Measurements from ENCODE around the gene ATP2A3.
"Not testable (repeated sequence)": the region's sequence is repeated elsewhere in the genome, so short reads cannot be mapped to it uniquely, and the experiment has no call there.

The ATP2A3 gene

GRCh38 chr17:3993493-3994220, 29.4 kb upstream of the ATP2A3 start:
- DNase-seq = no peak
- in situ Hi-C loops (cut with HindIII; ENCODE audit: low pct_ligation_motif_present, low pct_unique_long_range_greater_than_20kb, low sequenced_read_pairs) = no loop called here

GRCh38 chr17:3992370-3992769, 28.1 kb upstream of the ATP2A3 start:
- in situ Hi-C loops (cut with HindIII; ENCODE audit: low pct_ligation_motif_present, low pct_unique_long_range_greater_than_20kb, low sequenced_read_pairs) = no loop called here
- no peak for DNase-seq

GRCh38 chr17:3991699-3992098, 27.5 kb upstream of the ATP2A3 start:
- in situ Hi-C loops (cut with HindIII; ENCODE audit: low pct_ligation_motif_present, low pct_unique_long_range_greater_than_20kb, low sequenced_read_pairs); DNase-seq: not testable (repeated sequence)

- in situ Hi-C loops (cut with HindIII; ENCODE audit: low pct_ligation_motif_present, low pct_unique_long_range_greater_than_20kb, low sequenced_read_pairs) = no loop called here
- no peak for DNase-seq
Observed at GRCh38 chr17:3990386-3991127, 26.3 kb upstream of the ATP2A3 start.

DNA sequence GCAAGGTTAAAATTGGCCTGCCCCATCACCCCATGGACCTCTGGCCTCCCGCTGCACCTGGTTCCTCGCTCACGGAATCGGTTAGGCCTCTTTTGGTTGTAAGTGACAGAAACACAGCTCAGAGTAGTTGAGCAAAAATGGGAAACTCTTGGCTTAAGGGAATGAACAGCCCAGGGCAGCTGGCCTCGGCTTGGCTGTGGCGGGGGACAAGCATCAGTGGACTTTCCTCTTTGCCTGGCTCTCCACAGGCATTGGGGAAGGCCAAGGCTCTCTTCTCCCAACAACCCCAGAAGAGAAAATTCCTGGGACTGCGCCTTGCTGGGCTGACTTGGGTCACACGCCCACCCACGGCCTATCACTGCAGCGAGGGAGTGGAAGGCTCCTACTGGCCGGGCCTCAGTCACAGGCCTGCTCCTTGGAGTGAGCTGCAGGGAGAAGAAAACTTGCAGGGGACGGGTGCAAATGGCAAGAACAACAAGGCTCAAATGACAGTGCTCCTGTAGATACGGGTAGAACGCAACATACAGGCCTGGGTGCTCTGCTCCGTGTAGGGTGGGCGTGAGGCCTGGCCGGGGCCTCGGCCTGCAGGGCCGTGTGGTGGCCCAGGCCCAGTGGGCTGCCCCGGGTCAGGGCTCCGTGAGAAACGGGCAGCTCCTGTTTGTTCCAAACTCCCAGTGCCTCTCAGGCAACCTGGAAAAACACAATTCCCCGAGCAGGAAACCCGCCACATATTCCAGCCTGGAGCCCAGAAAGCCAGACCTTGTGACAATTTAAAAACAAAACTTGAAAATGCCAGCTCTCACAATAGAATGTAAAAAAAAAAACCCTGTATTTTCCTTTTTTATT, 25.0 kb upstream of the ATP2A3 start:
- in situ Hi-C loops (cut with HindIII; ENCODE audit: low pct_ligation_motif_present, low pct_unique_long_range_greater_than_20kb, low sequenced_read_pairs) = no loop called here
- DNase-seq = no peak

- in situ Hi-C loops (cut with HindIII; ENCODE audit: low pct_ligation_motif_present, low pct_unique_long_range_greater_than_20kb, low sequenced_read_pairs) = no loop called here
- no peak for DNase-seq
Observed at GRCh38 chr17:3988297-3989040, 24.2 kb upstream of the ATP2A3 start.

DNA sequence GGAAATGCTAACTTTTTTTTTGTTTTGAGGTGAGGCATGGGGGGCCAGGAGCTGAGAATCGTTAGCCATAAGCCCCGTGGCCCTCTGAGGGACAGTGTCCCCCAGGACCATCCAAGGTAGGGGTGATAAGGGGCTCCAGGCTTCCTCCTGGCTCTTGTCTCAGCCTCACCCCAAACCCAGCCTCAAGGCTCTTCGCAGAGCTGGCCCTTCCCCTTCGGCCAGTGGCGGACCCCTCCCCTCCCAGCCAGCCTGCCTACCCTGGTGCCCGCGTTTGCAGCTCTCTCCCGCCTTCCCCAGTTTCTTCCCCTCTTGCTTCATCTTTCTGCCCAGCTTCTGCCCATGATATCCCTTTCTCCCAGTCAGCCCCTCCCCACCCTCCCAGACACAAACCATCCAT, 22.7 kb upstream of the ATP2A3 start:
- in situ Hi-C loops (cut with HindIII; ENCODE audit: low pct_ligation_motif_present, low pct_unique_long_range_greater_than_20kb, low sequenced_read_pairs) = no loop called here
- no peak for DNase-seq

DNA sequence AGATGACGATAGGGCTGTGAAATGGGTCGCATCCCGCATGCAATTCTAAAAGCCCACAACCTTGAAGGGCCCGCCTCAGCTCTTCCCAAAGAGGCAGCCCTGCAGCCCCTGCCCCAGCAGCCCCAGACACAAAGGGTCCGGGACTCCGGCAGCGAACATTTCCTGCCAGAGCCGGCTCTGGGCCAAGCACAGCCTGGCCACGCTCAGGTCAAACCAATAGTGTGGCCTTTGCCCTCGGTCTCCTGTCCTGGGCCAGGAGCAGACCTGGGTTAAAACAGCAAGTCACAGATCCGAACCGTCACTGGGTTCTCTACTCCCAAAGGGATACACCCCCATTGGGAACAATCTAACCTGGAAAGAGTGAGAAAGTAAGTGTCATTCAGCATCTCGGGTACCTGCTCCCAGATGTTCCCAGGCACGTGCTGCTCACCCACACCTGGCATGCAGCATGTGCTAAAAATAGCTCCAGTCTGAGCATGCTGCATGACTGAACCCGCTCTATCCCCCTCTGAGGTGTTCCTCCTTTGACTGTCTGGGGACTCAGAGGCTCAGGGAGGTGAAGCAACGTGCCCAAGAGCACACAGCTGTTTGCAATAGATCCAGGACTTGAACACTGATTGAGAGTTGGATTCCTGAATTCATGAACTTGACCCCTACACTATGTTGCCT, 22.2 kb upstream of the ATP2A3 start:
- in situ Hi-C loops (cut with HindIII; ENCODE audit: low pct_ligation_motif_present, low pct_unique_long_range_greater_than_20kb, low sequenced_read_pairs) = no loop called here
- no peak for DNase-seq

DNA sequence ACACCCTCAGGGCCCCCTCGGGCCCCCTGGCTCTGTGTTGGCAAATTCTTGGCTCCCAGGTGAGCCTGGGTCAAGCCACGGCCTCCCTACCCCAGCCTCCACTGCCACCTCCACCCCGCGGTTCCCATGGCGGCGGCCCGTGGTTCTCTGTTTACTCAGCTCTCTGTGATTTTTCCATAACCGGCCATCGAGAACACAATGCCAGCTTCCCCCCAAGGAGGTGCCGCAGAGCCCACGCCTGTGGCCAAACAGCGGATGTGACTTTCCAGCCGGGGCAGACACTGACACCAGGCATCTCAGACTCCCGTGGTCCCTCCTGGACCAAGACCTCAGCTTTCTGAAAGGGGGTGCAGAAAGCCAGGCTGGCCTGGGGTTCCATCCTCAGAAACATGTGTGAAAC, 21.6 kb upstream of the ATP2A3 start:
- no peak for DNase-seq
- in situ Hi-C loops (cut with HindIII; ENCODE audit: low pct_ligation_motif_present, low pct_unique_long_range_greater_than_20kb, low sequenced_read_pairs) = no loop called here

DNA sequence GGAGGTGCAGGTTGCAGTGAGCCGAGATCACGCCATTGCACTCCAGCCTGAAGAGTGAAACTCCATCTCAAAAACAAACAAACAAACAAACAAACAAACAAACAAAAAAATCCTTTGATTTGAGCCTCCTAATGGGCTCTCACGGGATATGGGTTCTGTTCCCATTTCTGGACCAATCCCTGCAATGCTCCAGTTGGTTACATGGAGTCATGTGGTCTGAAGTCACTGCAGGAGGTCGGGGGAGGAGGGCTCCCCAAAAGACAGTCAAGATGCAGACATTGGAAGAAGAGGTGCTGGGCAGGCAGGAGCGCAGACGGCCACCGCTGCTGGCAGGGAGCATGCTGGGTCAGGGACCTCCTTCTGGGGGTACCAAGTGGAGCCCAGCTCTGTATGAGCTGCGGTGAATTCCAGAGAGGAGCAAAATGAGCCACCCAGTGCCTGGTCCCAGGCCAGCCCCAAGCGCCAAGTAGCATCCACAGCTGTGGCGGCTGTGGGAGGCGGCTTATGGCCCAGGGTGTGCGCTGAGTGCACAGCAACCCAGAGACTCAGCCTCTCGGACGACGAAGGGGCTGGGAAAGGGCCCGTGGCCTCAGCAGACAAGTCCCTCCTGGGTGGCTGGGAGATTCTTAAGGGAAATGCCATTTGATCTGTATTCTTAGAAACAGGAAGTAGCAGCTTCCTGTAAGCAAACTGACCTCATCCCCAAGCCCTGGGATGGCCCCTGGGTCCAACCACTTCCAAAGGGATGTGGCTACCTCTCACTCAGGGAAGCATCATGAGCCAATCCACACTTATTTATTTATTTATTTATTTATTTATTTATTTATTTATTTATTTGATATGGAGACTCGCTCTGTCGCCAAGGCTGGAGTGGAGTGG, 19.6 kb upstream of the ATP2A3 start:
- DNase-seq = no peak
- in situ Hi-C loops (cut with HindIII; ENCODE audit: low pct_ligation_motif_present, low pct_unique_long_range_greater_than_20kb, low sequenced_read_pairs) = no loop called here

- no peak for DNase-seq
- in situ Hi-C loops (cut with HindIII; ENCODE audit: low pct_ligation_motif_present, low pct_unique_long_range_greater_than_20kb, low sequenced_read_pairs) = no loop called here
Observed at GRCh38 chr17:3982541-3983017, 18.3 kb upstream of the ATP2A3 start.

GRCh38 chr17:3982113-3982512, 17.9 kb upstream of the ATP2A3 start:
- DNase-seq = no peak
- in situ Hi-C loops (cut with HindIII; ENCODE audit: low pct_ligation_motif_present, low pct_unique_long_range_greater_than_20kb, low sequenced_read_pairs) = no loop called here

DNA sequence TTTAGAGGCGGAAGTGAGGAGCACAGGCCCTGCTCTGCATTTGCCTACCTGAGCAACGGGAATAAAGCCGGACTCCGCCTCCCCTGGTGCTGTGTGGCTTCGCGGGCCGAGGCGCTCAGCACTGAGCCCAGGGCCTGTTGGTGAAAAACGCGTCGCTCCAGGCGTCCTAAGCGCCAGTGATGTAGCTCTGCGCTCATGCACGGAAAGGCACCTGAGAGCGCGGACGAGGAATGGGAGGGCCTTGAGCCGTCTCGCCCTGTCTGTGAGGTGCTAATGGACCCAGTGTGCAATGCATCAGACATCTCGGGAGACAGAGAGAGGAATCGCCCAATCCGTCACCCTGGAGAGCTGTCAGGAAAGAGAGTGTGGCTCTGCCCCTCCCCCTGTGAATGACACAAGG, 17.2 kb upstream of the ATP2A3 start:
- in situ Hi-C loops (cut with HindIII; ENCODE audit: low pct_ligation_motif_present, low pct_unique_long_range_greater_than_20kb, low sequenced_read_pairs) = no loop called here
- no peak for DNase-seq

DNA sequence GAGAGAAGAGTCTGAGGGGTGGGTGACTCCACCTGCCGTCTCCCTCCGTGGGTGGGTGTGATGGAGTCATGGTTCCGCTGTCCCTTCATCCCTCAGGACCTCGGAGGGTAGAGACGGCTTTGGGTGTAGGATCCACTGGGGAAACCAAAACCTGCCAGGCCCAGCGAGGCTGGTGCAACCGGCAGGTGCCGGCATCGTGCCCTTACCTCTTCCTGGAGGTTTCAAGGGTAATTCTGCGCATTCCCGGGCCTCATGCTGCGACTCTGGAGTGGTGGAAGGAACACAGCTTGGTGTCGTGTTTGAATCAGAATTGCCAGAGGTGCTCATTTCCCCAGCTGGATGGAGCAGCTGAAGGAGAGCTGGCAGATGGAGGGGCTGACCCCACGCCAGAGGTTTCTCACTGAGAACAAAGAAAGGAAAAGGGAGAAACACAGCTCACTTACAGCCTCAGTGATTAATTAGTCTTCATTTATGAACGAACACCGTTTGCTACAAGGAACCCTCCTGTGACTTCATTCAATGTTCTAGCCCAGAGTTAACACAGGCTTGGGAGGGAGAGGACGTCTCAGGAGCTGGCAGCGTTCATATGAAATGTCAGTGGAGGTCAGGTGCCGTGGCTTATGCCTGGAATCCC, 16.3 kb upstream of the ATP2A3 start:
- no peak for DNase-seq
- in situ Hi-C loops (cut with HindIII; ENCODE audit: low pct_ligation_motif_present, low pct_unique_long_range_greater_than_20kb, low sequenced_read_pairs) = no loop called here

- in situ Hi-C loops (cut with HindIII; ENCODE audit: low pct_ligation_motif_present, low pct_unique_long_range_greater_than_20kb, low sequenced_read_pairs) = no loop called here
- DNase-seq = no peak
Observed at GRCh38 chr17:3979290-3979611, 15.0 kb upstream of the ATP2A3 start.

DNA sequence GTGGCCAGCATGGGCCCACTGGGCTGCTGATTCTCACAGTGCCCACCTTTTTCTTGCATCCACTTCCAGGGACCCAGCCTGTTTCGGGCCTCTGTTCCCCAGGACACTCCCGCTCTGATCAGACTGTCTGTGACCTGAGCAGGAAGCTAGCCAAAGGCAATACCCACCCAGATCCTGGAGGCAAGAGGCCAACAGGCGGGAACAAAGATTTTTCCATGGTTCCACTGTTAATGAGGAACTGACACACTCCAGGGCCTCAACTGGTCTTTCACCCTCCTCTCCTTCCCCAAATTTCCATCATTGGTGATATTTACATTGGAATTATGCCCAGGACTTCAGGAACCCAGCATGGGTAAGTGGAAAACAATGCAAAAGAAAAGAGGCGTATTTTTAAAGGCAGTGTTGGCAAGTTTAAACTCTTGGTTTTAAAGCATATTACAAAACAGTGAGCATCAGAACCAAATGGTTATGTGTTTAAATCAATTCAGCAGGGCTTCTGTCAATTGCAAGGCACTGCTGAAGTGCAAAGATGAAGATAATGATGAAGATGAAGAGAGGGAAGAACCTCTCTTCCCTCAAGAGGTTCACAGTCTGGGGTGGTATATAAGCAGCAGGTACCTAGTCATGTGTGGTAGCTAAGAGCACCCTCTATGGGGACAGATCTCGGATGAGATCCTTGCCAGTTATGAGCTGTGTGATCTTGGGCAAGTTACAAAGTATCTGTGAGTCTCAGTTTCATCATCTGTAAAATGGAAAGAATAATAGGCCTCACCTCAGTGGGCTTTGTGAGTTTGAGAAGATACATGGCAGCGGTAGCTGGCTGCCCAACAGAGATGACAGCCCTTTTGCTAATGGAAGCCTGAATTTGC, 14.4 kb upstream of the ATP2A3 start:
- no peak for DNase-seq
- in situ Hi-C loops (cut with HindIII; ENCODE audit: low pct_ligation_motif_present, low pct_unique_long_range_greater_than_20kb, low sequenced_read_pairs) = no loop called here

Measured in ACHN (cell line).